ENCODE data around the gene RXRA. TPM values are rescaled to one million over a fixed set of nuclear protein-coding genes. Genes with fewer than 3 reads are reported as not detected.

RXRA gene
- total and polyA plus RNA-seq, 2 of the 4 experiments (the other 2 are of a cell fraction) = 7.5 to 17.9 TPM

DNA sequence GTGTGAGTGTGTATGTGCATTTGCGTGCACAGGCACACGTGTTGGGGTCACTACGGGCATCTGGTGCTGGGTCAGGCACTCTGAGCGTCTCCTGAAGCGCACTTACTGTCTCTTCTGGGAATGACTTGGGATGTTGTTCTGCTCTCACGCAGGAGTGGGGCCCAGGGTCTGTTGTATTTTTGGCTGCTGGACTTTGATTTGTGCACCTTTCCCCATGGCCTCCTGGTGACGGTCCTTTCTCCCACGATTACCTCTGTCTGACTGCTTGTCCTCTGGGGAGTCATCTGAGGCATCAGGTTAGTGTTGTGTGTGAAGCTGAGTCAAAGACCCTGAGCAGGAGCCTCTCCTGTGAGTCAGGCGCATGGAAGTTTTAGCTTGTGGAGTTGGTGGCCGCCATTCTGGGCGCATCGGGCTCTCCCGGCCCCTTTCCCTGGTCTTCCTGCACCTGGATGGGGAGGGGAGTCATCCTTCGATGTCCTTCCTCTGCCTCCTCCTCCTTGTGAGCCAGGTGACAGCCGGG, 62.1 kb downstream of the RXRA start:
- Histone ChIP-seq H3K9me3 (ENCODE audit: control insufficient read depth, insufficient read depth, low read length) (no peaks in the 10 kb centered on the region), H2BK20ac (ENCODE audit: low read depth, low read length) (no peak overlapping the region), H3K36me3 (ENCODE audit: control insufficient read depth, insufficient read depth, low read length) (no peaks in the 10 kb centered on the region), H4K8ac (ENCODE audit: low read depth in 2 of 2, low read length in 2 of 2) (no peak overlapping the region), H2AK9ac (replicated peaks; ENCODE audit: low read depth, low read length, poor library complexity) (peak overlapping the region; percentile 9), H3K9ac (ENCODE audit: low read depth, low read length) (no peak overlapping the region), H3K4me2 (ENCODE audit: low read depth, low read length) (no peak overlapping the region), H2AK5ac (ENCODE audit: low read depth, low read length) (no peak overlapping the region), H3K18ac (ENCODE audit: low read depth, low read length) (no peak overlapping the region), H3K4me1 (ENCODE audit: control insufficient read depth, insufficient read depth, low read length) (peaks cover 23% of the 10 kb centered on the region), H2BK15ac (ENCODE audit: low read depth, low read length) (no peak overlapping the region), H3K4me3 (ENCODE audit: insufficient read depth, low read depth, low read length) (no peak overlapping the region), H4K20me1 (ENCODE audit: insufficient read depth, low read length) (peaks cover 100% of the 10 kb centered on the region), H3K27me3 (ENCODE audit: control insufficient read depth, insufficient read depth, low read length) (no peaks in the 10 kb centered on the region), H3K23ac (ENCODE audit: low read depth, low read length) (no peak overlapping the region), H2AFZ (replicated peaks; ENCODE audit: low read length, poor library complexity) (no peak overlapping the region), H4K5ac (ENCODE audit: low read depth, low read length) (no peak overlapping the region), H3K56ac (ENCODE audit: extremely low read depth, insufficient read depth, low read length) (no peak overlapping the region), H2BK120ac (ENCODE audit: low read depth, low read length) (no peak overlapping the region), H2BK5ac (ENCODE audit: low read depth, low read length, poor library complexity, severe bottlenecking) (no peak overlapping the region), H3K4ac (ENCODE audit: low read depth, low read length) (no peak overlapping the region), H3K27ac (ENCODE audit: insufficient read depth, low read length) (no peak overlapping the region), H3K9me1 (ENCODE audit: insufficient read depth, low read length) (peaks cover 17% of the 10 kb centered on the region), H3K79me1 (ENCODE audit: low read depth in 1 of 2, low read length in 2 of 2) (peaks cover 18 to 90% of the 10 kb centered on the region in 2 experiments), H3K14ac (replicated peaks; ENCODE audit: low read depth, low read length) (no peak overlapping the region), H4K91ac (ENCODE audit: insufficient read depth, low read depth, low read length) (no peak overlapping the region)
- WGBS, 2 experiments (ENCODE audit: extremely low coverage in 2 of 2, insufficient read length in 1 of 2) = no CpG with 5 or more reads among the region's 15 CpGs
- TF ChIP-seq RFX5 (IDR thresholded peaks at IDR 0.05; ENCODE audit: low read depth, low read length) (no peak), MAZ (IDR thresholded peaks at IDR 0.05; ENCODE audit: borderline replicate concordance, low read depth, low read length) (no peak), MAFK (IDR thresholded peaks at IDR 0.05; ENCODE audit: low read depth, low read length) (no peak), BHLHE40 (IDR thresholded peaks at IDR 0.05; ENCODE audit: low read depth, low read length) (peak; percentile 14; the same call in 1 of the 2 replicates), RCOR1 (IDR thresholded peaks at IDR 0.05; ENCODE audit: insufficient replicate concordance, low read length) (no peak), FOS (IDR thresholded peaks at IDR 0.05; ENCODE audit: low read depth, low read length) (no peak)
- TF ChIP-seq, protein P1, sequence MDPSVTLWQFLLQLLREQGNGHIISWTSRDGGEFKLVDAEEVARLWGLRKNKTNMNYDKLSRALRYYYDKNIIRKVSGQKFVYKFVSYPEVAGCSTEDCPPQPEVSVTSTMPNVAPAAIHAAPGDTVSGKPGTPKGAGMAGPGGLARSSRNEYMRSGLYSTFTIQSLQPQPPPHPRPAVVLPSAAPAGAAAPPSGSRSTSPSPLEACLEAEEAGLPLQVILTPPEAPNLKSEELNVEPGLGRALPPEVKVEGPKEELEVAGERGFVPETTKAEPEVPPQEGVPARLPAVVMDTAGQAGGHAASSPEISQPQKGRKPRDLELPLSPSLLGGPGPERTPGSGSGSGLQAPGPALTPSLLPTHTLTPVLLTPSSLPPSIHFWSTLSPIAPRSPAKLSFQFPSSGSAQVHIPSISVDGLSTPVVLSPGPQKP (IDR thresholded peaks at IDR 0.05; ENCODE audit: borderline replicate concordance, low read depth, low read length) = no peak
- peak; percentile 45 for DNase-seq
- no TSS peak for BruUV-seq (replicated peaks)
- ATAC-seq (ENCODE audit: low read depth) = no peak
- intact Hi-C loops (cut with micrococcal nuclease) (no loop called here), dilution Hi-C loops (cut with HindIII; ENCODE audit: low sequenced_read_pairs, unreplicated experiment) (no loop called here), in situ Hi-C loops (cut with MboI; ENCODE audit: low sequenced_read_pairs) (no loop called here)
- POLR2A ChIA-PET (ENCODE audit: unreplicated experiment) = no interaction called here
- CTCF ChIA-PET = no interaction called here
